M059J (cell line): ENCODE results near the gene YIF1B. TPM values are rescaled to one million over a fixed set of nuclear protein-coding genes. Genes with fewer than 3 reads are reported as not detected.
A peak's percentile ranks its signal among the peaks of the same experiment; 100 is the strongest.

ENCODE experiments used
- DNase-seq: peaks from one replicate; pipeline ENCODE4 v3.0.0-alpha.2; 2012; ENCODE audit warnings: low read depth
- total RNA-seq: library from RNA; depleted of rRNA; stranded (reverse); fragments of >200 nt; shearing (Covaris generic); gene quantifications from 2 replicates; pipeline ENCODE4 v1.2.3, GENCODE V29; 2014

YIF1B gene
- total RNA-seq, 1 experiment from 2014 or later = 114 TPM

DNA sequence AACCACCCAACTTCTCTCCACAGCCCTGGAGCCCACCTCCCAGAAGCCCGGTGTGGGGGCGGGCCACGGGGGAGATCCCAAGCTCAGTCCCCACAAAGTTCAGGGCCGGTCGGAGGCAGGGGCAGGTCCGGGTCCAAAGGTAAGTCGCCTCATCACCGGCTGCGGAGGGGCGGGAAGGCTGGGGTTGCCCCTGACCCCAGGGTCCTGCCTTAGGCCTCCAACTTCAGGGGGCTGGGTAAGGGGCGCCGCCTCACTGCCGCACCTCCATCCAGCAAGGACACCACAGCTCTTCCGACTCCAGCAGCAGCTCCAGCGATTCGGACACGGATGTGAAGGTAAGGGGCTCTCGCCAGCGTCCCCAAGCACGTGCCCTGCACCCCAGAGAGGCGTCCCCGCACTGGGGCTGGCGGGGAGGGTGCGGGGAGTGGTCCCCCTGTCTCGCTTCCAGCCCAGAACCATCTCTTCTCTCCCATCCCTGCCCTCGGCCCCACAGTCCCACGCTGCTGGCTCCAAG is 11.3 kb downstream of the YIF1B start:
- no peak for DNase-seq

- DNase-seq = no peak
These were observed 12.0 kb downstream of the YIF1B start, which contains the start of gene C19orf33 for GRCh38 chr19:38303517-38304351. TSS of gene C19orf33 (plus strand) at chr19:38304251. CDS start at chr19:38304262, 11 bp downstream.

GRCh38 chr19:38298821-38299680 is 16.7 kb downstream of the YIF1B start:
- DNase-seq = peak; percentile 65

GRCh38 chr19:38294090-38294489 is 21.7 kb downstream of the YIF1B start:
- no peak for DNase-seq

GRCh38 chr19:38293281-38293680 is 22.5 kb downstream of the YIF1B start:
- DNase-seq = no peak

- DNase-seq = no peak
These were observed 23.9 kb downstream of the YIF1B start for GRCh38 chr19:38291855-38292254.

DNA sequence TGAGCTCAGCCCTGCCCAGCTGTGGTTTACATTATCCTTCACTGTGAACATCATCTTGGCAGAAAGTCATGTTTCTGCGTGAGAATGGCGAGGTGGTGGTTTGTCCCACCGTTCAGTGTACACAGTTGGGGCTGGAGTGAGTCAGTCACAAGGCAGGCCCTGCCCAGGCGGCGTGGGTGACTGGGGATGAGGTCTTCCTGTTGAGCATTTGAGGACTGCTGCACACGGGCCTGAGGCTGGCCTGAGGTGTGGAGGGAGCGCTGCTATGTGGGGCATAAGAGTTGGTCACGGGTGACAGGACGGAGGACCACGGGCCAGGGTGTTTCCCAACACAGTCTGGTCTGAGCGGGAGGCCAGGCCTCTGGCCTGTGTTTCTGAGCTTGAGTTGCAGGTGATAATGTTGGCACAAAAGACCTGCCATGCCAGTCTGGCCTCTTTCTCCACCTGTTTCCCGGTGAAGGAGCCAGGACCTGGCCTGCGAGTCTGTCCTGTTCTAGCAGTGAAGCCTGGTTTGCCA is 25.1 kb downstream of the YIF1B start:
- peak; percentile 97 for DNase-seq

GRCh38 chr19:38289955-38290354 is 25.8 kb downstream of the YIF1B start:
- DNase-seq = no peak

DNA sequence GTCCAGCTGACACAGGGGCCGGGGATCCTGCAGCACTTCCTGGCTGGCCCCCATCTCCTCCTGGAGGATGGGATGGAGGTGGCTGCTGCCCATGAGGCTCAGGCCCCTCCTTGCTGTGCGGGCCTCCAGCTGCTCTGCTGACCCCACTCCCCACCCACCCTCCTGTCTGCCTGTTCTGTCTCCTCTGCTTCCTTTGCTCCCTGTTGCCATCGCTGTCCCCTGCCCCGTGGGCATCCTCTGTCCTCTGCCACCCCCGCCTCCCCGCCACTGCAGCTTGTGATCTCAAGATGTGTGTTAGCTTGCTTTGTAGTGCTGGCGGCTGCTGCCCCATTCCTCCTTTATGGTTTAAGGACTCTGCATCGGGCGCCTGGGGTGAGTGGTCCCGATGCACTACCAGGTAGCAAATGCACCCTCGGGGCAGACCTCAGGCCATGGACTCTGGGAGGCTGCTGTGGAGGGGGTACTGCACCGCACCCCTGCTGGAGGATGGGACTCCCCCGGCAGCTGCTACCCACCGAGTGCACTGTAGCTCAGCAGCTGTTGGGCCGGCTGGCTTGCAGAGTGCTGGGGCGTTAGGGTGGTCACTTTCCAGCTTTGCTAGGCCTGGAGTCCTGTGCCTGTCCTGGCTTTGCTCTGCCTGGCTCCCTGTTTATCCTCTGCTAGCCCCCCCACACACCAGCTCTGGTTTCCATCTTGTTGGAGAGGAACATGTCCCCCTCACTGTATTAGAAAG is 27.5 kb downstream of the YIF1B start:
- DNase-seq = no peak

DNA sequence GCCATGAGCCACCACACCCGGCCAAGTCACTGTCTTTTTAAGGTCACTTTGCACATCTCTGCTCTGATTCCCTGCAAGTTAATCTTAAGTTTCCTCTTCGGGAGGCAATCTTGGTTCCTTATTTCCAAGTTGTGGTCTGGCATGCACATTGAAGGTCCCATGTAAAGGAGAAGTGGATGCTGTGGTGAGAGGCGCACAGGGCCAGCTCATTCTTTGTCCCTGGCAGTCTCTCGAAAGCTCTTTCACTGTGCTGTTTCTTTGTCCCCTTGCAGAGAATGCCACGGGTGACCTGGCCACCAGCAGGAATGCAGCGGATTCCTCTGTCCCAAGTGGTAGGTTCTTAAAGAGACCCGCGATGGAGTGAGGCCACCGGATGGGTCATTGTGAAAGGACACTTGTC is 28.1 kb downstream of the YIF1B start:
- no peak for DNase-seq

- DNase-seq = no peak
These were observed 30.2 kb downstream of the YIF1B start for GRCh38 chr19:38285567-38285966.

DNA sequence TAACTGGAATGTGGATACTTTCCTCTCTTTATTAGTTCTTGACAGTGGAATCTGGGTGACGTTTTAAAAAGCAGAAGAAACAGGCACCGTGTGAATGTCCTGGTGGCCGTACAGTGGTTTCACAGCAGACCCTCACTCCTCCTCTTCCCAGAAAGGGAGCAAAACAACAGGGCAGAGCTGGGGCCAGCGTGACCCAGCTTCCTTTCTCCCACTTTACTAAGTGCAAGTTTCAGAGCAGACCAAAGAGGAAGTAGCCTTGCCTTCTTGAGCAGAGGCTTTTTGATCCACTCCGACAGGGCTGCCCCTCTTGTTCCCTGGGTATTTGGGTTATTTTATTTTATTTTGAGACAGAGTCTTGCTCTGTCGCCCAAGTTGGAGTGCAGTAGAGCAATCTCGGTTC is 31.3 kb downstream of the YIF1B start:
- DNase-seq = no peak

- DNase-seq = no peak
These were observed 32.5 kb downstream of the YIF1B start for GRCh38 chr19:38283271-38283670.

DNA sequence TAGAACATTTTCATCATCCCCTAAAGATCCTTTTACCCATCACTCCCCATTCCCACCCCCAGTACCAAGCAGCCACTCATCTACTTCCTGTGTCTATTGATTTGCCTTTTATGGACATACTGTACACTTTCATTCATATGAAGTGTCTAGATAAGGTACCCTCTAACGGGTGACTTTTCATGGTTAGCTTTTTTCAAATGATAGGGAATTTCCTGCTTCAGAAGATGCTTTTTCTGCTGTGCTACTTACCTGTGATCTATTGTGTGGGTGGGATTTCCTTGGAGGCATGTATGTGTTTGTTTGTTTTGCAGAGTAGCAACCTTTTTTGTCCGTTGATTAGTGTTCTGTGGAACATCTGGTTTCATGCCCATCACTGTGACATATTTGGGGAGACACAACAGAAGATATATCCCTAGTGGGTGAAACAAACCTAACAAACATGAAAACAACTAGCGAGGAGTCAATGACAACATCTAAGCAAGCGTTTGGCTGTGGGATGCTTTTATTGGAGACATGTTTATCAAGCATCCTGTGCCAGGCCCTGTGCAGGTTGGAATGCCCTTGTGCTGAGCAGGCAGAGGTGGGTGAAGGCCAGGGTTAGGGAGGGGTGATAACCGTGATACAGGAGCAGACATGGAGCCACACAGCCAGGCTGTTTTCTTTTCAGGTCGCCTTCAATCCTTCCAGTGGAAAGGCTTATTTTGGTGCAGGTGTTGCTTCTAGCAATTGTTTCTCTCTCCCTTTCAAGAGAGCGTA is 33.8 kb downstream of the YIF1B start:
- DNase-seq = no peak

DNA sequence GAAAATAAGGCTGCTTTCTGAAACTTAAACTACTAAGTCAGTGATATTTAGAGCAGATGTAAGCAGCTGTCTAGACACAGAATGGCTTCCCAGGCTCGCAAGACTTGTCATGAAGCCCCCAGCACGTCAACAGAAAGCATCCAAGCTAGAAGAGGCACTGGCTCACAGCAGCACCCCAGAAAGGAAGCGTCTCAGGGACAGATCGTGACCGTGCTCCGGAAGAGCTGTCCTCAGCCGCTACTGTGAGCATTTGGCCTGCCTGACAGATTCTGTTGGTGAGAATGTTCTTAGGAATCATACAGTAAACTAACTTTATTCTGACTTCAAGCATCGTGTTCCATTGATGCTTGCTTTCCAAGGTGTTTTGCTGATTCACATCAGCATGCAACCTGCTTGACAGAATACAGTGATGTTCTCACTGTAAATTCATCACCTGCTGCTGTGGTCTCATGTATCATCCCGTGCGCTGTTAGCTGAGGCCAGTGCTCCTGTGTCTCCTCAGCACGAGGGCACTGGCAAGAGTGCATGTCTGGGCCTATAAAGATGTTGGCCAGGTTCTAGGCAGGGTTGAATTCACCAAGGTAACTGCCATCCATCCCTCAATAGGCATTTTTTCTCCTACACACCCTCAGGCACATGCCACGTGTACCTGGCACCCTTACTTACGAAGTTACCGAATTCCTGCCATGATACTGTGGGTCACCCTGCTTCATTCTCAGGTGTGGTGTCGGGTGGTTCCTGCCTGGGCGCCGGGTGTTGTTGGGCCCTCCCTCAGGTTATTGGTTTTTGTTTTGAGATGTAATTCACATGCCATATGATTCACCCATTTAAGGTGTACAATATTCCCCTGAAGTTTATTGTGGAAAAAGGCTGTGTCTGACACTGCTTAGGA is 35.5 kb downstream of the YIF1B start:
- DNase-seq = no peak

DNA sequence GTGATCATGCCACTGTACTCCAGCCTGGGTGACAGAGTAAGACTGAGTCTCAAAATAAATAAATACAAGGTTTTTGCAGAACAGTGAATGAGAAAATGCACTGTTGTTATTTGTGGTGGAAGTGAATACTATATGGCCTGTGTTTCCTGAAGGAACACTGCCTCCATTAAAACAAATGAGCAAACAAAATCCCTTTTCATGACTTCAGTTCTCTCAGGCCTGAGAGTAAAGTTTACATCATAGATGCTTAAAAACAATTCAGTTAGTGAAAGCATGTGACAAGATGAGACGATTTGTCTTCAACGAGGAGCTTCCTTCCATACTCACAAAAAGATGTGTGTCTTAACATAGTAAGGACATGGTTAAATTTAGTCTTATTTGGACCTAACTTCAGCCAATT is 37.0 kb downstream of the YIF1B start:
- no peak for DNase-seq

GRCh38 chr19:38277969-38278680 is 37.6 kb downstream of the YIF1B start:
- peak; percentile 70 for DNase-seq

GRCh38 chr19:38277549-38277948 is 38.2 kb downstream of the YIF1B start:
- DNase-seq = no peak

GRCh38 chr19:38276942-38277517 is 38.7 kb downstream of the YIF1B start:
- DNase-seq = no peak
